ENCODE data around the gene VAMP8. TPM values are rescaled to one million over a fixed set of nuclear protein-coding genes. Genes with fewer than 3 reads are reported as not detected.

VAMP8 gene
- total RNA-seq, 2 donors from 2014 or later = 80.4 to 146 TPM

- Histone ChIP-seq H3K27ac (ENCODE audit: low read depth, low read length) (no peak overlapping the region), H3K27me3 (ENCODE audit: control insufficient read depth, insufficient read depth, low read length, poor library complexity, severe bottlenecking) (peaks cover 4% of the 10 kb centered on the region), H3K36me3 (ENCODE audit: control insufficient read depth, insufficient read depth, low read length) (peaks cover 5% of the 10 kb centered on the region), H3K4me3 (ENCODE audit: low read length) (no peak overlapping the region), H3K9me3 (ENCODE audit: control insufficient read depth, low read length) (no peaks in the 10 kb centered on the region), H3K9ac (ENCODE audit: extremely low read depth, low read length, poor library complexity, severe bottlenecking) (no peak overlapping the region), H3K4me1 (ENCODE audit: control insufficient read depth, insufficient read depth, low read length) (peaks cover 16% of the 10 kb centered on the region)
- WGBS, 2 experiments (ENCODE audit: insufficient coverage in 1 of 2, insufficient read length in 1 of 2) = 90 to 93% methylated on average over 1 to 8 of the region's 8 CpGs
- no peak for DNase-seq
- Mint-ChIP-seq H3K27me3 (ENCODE audit: insufficient read depth) (peaks cover 9% of the 10 kb centered on the region), H3K4me3 (no peak overlapping the region), H3K27ac (no peak overlapping the region), H3K36me3 (ENCODE audit: low read depth) (no peaks in the 10 kb centered on the region), H3K9me3 (no peaks in the 10 kb centered on the region), H3K4me1 (peaks cover 48% of the 10 kb centered on the region)
- TF ChIP-seq CTCF (conservative IDR thresholded peaks at IDR 0.05) = no peak
Measured at GRCh38 chr2:85575739-85576138, 1.6 kb upstream of the VAMP8 start.

GRCh38 chr2:85577063-85577385, 362 bp upstream of the VAMP8 start:
- Histone ChIP-seq H3K9ac (ENCODE audit: extremely low read depth, low read length, poor library complexity, severe bottlenecking) (no peak overlapping the region), H3K27me3 (ENCODE audit: control insufficient read depth, insufficient read depth, low read length, poor library complexity, severe bottlenecking) (no peaks in the 10 kb centered on the region), H3K27ac (ENCODE audit: low read depth, low read length) (no peak overlapping the region), H3K4me3 (ENCODE audit: low read length) (peak overlapping the region; percentile 87), H3K4me1 (ENCODE audit: control insufficient read depth, insufficient read depth, low read length) (peaks cover 16% of the 10 kb centered on the region), H3K9me3 (ENCODE audit: control insufficient read depth, low read length) (no peaks in the 10 kb centered on the region), H3K36me3 (ENCODE audit: control insufficient read depth, insufficient read depth, low read length) (peaks cover 18% of the 10 kb centered on the region)
- Mint-ChIP-seq H3K4me1 (peaks cover 51% of the 10 kb centered on the region), H3K36me3 (ENCODE audit: low read depth) (peaks cover 7% of the 10 kb centered on the region), H3K4me3 (peak overlapping the region; percentile 85), H3K9me3 (no peaks in the 10 kb centered on the region), H3K27ac (peak overlapping the region; percentile 91), H3K27me3 (ENCODE audit: insufficient read depth) (no peaks in the 10 kb centered on the region)
- no peak for DNase-seq
- 60% methylated on average over 3 of the region's 3 CpGs; no CpG with 5 or more reads in 1 of the 2 experiments for WGBS, 2 experiments (ENCODE audit: insufficient coverage in 1 of 2, insufficient read length in 1 of 2)
- TF ChIP-seq CTCF (conservative IDR thresholded peaks at IDR 0.05) = no peak

GRCh38 chr2:85578243-85579180, 1.1 kb downstream of the VAMP8 start:
- peak overlapping the region; percentile 91 for H3K27ac Mint-ChIP-seq
- peak overlapping the region; percentile 92 for H3K27ac ChIP-seq (ENCODE audit: low read depth, low read length)
- WGBS, 2 experiments (ENCODE audit: insufficient coverage in 1 of 2, insufficient read length in 1 of 2) = 40 to 72% methylated on average over 8 to 19 of the region's 19 CpGs
- peaks cover 33% of the 10 kb centered on the region for H3K36me3 ChIP-seq (ENCODE audit: control insufficient read depth, insufficient read depth, low read length)
- H3K9me3 Mint-ChIP-seq = no peaks in the 10 kb centered on the region
- TF ChIP-seq CTCF (conservative IDR thresholded peaks at IDR 0.05) = no peak
- peaks cover under 1% of the 10 kb centered on the region for H3K27me3 Mint-ChIP-seq (ENCODE audit: insufficient read depth)
- peaks cover 16% of the 10 kb centered on the region for H3K4me1 ChIP-seq (ENCODE audit: control insufficient read depth, insufficient read depth, low read length)
- peak; percentile 73 for DNase-seq
- peaks cover 17% of the 10 kb centered on the region for H3K36me3 Mint-ChIP-seq (ENCODE audit: low read depth)
- no peaks in the 10 kb centered on the region for H3K27me3 ChIP-seq (ENCODE audit: control insufficient read depth, insufficient read depth, low read length, poor library complexity, severe bottlenecking)
- peak overlapping the region; percentile 66 for H3K9ac ChIP-seq (ENCODE audit: extremely low read depth, low read length, poor library complexity, severe bottlenecking)
- H3K4me3 Mint-ChIP-seq = peak overlapping the region; percentile 85
- H3K9me3 ChIP-seq (ENCODE audit: control insufficient read depth, low read length) = no peaks in the 10 kb centered on the region
- H3K4me3 ChIP-seq (ENCODE audit: low read length) = peak overlapping the region; percentile 87
- H3K4me1 Mint-ChIP-seq = peaks cover 46% of the 10 kb centered on the region

Measured in endodermal cell (in vitro differentiated cells).